ENCODE measurements around the gene KLHL26.

GRCh38 chr19:18618236-18618635, 18.6 kb upstream of the KLHL26 start:
- TF ChIP-seq POLR2AphosphoS5 (IDR thresholded peaks at IDR 0.05) (no peak), EP300 (conservative IDR thresholded peaks at IDR 0.05; ENCODE audit: poor library complexity, severe bottlenecking) (no peak), CTCF (IDR thresholded peaks at IDR 0.05; ENCODE audit: poor library complexity, severe bottlenecking) (no peak), EZH2 (IDR thresholded peaks at IDR 0.05; ENCODE audit: borderline replicate concordance, insufficient read depth, low read length, poor library complexity, severe bottlenecking) (no peak)

All from neural cell (in vitro differentiated cells).